Hematopoietic multipotent progenitor cell (in vitro differentiated cells): ENCODE measurements around the gene KLF5. TPM values are rescaled to one million over a fixed set of nuclear protein-coding genes. Genes with fewer than 3 reads are reported as not detected.

Experiments used
- small RNA-seq: library from RNA; depleted of rRNA; stranded (forward); fragments of <200 nt; gene quantifications from one replicate; pipeline ENCODE3, GENCODE V24; 2012
- total RNA-seq: library from RNA; depleted of rRNA; stranded (reverse); fragments of >200 nt; gene quantifications from one replicate; pipeline ENCODE4 v1.2.3, GENCODE V29; 2012

Gene KLF5
- total RNA-seq, 1 donor, result 6.7 TPM

Small RNAs within 50 kb of the gene (small RNA-seq; reads per million reads assigned to genes)
- gene RNU6-66P, result not detected
